ENCODE results near the gene TKTL1.

The TKTL1 gene

GRCh38 chrX:154348114-154348531 lies 52.5 kb downstream of the TKTL1 start:
- peaks cover 15% of the 10 kb centered on the region for H3K4me1 ChIP-seq
- H3K36me3 ChIP-seq, result peaks cover 46% of the 10 kb centered on the region
- H3K4me3 ChIP-seq, result no peak overlapping the region
- H3K9ac ChIP-seq, result no peak overlapping the region
- peaks cover 26% of the 10 kb centered on the region; the same call in 1 of the 2 replicates for H4K20me1 ChIP-seq
- H3K9me3 ChIP-seq, result no peaks in the 10 kb centered on the region
- no peak overlapping the region; the same call in 1 of the 2 replicates for H3K4me2 ChIP-seq
- peaks cover 19% of the 10 kb centered on the region; the same call in 1 of the 2 replicates for H3K27me3 ChIP-seq
- peak overlapping the region; percentile 13; the same call in 1 of the 2 replicates for H3K27ac ChIP-seq
- no peak for TF ChIP-seq Cebpa-rat (IDR thresholded peaks at IDR 0.05)

GRCh38 chrX:154348646-154349358 lies 53.2 kb downstream of the TKTL1 start:
- peaks cover 33% of the 10 kb centered on the region; the same call in 1 of the 2 replicates for H4K20me1 ChIP-seq
- TF ChIP-seq Cebpa-rat (IDR thresholded peaks at IDR 0.05), result no peak
- no peaks in the 10 kb centered on the region for H3K9me3 ChIP-seq
- no peak overlapping the region for H3K4me3 ChIP-seq
- H3K36me3 ChIP-seq, result peaks cover 53% of the 10 kb centered on the region
- no peak overlapping the region; the same call in 1 of the 2 replicates for H3K27ac ChIP-seq
- peaks cover 19% of the 10 kb centered on the region; the same call in 1 of the 2 replicates for H3K27me3 ChIP-seq
- no peak overlapping the region for H3K4me2 ChIP-seq
- H3K9ac ChIP-seq, result no peak overlapping the region
- H3K4me1 ChIP-seq, result peaks cover 15% of the 10 kb centered on the region

DNA sequence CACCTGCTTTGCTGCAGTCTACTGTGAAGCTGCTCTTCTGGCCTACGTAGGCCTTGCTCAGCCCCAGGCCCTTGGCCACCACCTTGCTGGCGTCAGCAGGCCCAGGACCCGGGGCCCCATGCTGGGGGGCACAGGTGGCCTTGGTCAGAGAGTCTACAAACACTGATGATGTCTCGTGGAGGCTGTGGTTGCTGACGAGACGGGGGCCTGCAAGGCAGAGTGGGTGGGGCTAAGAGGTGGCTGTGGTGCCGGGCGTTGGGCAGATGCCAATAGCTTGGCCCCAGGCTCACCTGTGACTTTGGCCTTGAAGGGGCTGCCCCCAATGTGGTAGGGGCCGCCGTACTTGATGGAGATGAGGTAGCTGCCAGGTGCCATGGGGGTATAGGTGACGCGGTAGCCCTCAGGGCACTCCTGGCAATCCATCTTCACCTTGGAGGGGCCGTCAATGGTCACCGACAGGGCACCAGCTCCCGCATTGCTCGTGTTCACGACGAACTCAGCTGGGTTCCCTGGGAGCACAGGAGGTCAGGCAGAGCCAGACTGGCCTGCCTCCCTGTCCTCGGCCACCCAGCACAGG lies 53.9 kb downstream of the TKTL1 start:
- no peak for TF ChIP-seq Cebpa-rat (IDR thresholded peaks at IDR 0.05)
- Histone ChIP-seq H3K9me3 (no peaks in the 10 kb centered on the region), H3K9ac (no peak overlapping the region), H3K4me1 (peaks cover 15% of the 10 kb centered on the region), H3K36me3 (peaks cover 60% of the 10 kb centered on the region), H3K4me3 (no peak overlapping the region), H4K20me1 (peaks cover 39% of the 10 kb centered on the region; the same call in 1 of the 2 replicates), H3K4me2 (no peak overlapping the region), H3K27ac (no peak overlapping the region), H3K27me3 (peaks cover 19% of the 10 kb centered on the region; the same call in 1 of the 2 replicates)

DNA sequence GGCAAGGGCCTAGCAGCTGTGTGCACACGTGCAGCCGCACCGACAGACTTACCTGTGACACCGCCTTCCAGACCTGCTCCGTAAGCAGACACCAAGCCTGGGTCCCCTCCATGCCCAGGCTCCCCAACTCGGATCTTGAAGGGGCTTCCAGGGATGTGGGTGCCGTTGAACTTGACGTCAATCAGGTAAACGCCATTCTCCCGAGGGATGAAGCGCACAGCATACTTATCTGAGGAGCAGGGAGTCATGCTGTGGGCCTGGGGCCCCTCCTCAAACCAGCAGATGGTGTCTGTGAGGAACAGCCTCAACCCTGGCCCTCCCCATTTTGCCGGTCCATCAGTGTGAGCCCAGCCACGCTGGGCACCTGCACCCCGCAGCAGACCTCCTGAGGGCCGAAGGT lies 54.4 kb downstream of the TKTL1 start:
- Histone ChIP-seq H3K9me3 (no peaks in the 10 kb centered on the region), H3K9ac (no peak overlapping the region), H3K27me3 (peaks cover 19% of the 10 kb centered on the region; the same call in 1 of the 2 replicates), H3K27ac (no peak overlapping the region), H3K4me1 (peaks cover 15% of the 10 kb centered on the region), H4K20me1 (peaks cover 41% of the 10 kb centered on the region; the same call in 1 of the 2 replicates), H3K36me3 (peaks cover 65% of the 10 kb centered on the region), H3K4me3 (no peak overlapping the region), H3K4me2 (no peak overlapping the region)
- no peak for TF ChIP-seq Cebpa-rat (IDR thresholded peaks at IDR 0.05)

- Histone ChIP-seq H3K9me3 (no peaks in the 10 kb centered on the region), H4K20me1 (peaks cover 45% of the 10 kb centered on the region; the same call in 1 of the 2 replicates), H3K27ac (no peak overlapping the region), H3K4me2 (no peak overlapping the region), H3K36me3 (peaks cover 71% of the 10 kb centered on the region), H3K9ac (no peak overlapping the region), H3K4me1 (peaks cover 15% of the 10 kb centered on the region), H3K4me3 (no peak overlapping the region), H3K27me3 (peaks cover 19% of the 10 kb centered on the region; the same call in 1 of the 2 replicates)
- TF ChIP-seq Cebpa-rat (IDR thresholded peaks at IDR 0.05), result no peak
Measured at GRCh38 chrX:154350429-154351182, 55.0 kb downstream of the TKTL1 start.

DNA sequence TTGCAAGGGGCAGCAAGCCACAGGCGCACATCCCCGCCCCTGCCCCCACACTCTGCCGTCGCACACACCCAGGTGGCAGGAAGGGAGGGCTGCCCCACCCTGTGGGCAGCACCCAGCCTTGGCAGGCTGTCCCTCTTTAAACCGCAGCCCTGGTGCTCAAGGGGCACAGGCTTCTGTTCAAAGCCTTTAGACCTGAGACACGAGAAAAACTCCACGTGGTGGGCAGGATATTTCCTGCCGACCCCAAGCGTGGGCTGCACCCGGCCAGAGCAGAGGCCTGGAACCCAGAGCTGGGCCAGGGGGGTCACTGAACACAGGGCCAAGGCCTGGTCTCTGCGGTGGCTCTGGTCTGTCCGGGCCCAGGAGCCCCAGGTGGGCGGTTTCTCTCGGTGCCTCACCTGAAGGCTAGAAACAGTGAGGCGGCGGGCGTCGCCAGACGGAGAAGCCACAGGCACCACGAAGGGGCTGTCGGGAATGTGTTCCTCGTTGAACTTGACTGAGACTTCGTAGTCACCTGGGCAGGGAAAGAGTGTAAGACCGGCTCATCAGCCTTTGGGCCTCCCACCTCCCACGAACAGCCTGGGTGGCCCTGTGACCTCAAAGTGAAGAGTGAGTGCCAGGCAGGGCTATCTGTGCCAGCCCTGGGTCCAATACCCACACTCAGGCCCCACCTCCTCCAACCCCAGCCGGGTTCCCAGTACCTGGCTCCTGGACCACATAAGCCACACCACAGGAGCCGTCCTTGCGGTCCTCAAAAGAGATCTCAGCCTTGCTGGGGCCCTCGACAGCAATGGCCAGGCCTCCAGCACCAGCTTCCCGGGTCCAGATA lies 55.8 kb downstream of the TKTL1 start:
- 0 out of 2 replicates have a peak, but pooled peaks cover 3% of the 10 kb centered on the region for H3K9me3 ChIP-seq
- peaks cover 52% of the 10 kb centered on the region for H4K20me1 ChIP-seq
- TF ChIP-seq Cebpa-rat (IDR thresholded peaks at IDR 0.05), result no peak
- H3K27ac ChIP-seq, result no peak overlapping the region
- peaks cover 19% of the 10 kb centered on the region; the same call in 1 of the 2 replicates for H3K27me3 ChIP-seq
- peaks cover 15% of the 10 kb centered on the region for H3K4me1 ChIP-seq
- H3K36me3 ChIP-seq, result peaks cover 78% of the 10 kb centered on the region
- H3K9ac ChIP-seq, result no peak overlapping the region
- H3K4me2 ChIP-seq, result no peak overlapping the region
- no peak overlapping the region for H3K4me3 ChIP-seq

DNA sequence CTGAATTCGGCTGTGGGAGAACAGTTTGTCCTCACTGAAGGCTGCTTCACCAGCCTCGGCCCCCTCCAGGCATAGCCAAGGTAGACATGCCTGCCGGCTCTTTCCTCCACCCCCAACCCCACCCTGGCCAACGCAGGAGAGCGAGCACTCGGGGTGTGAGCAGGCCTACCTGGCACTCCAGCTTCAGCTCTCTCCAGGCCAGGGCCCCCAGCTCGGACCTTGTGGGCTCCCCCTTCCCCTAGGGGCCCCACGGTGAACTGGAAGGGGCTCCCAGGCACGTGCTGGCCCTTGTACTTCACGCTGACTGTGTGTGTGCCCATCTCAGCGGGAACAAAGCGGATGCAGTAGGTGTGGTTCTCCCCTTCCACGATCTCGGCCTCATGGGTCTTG lies 56.4 kb downstream of the TKTL1 start:
- Histone ChIP-seq H4K20me1 (peaks cover 58% of the 10 kb centered on the region), H3K27me3 (peaks cover 19% of the 10 kb centered on the region; the same call in 1 of the 2 replicates), H3K9me3 (0 out of 2 replicates have a peak, but pooled peaks cover 9% of the 10 kb centered on the region), H3K36me3 (peaks cover 85% of the 10 kb centered on the region), H3K4me3 (no peak overlapping the region), H3K4me1 (peaks cover 15% of the 10 kb centered on the region), H3K9ac (no peak overlapping the region), H3K4me2 (no peak overlapping the region), H3K27ac (no peak overlapping the region)
- no peak for TF ChIP-seq Cebpa-rat (IDR thresholded peaks at IDR 0.05)

GRCh38 chrX:154352466-154352865 lies 56.9 kb downstream of the TKTL1 start:
- TF ChIP-seq Cebpa-rat (IDR thresholded peaks at IDR 0.05), result no peak
- H3K4me1 ChIP-seq, result peaks cover 12% of the 10 kb centered on the region
- peaks cover 89% of the 10 kb centered on the region for H3K36me3 ChIP-seq
- no peak overlapping the region for H3K27ac ChIP-seq
- peaks cover 11% of the 10 kb centered on the region; the same call in 1 of the 2 replicates for H3K9me3 ChIP-seq
- H3K4me3 ChIP-seq, result no peak overlapping the region
- H3K9ac ChIP-seq, result no peak overlapping the region
- peaks cover 19% of the 10 kb centered on the region; the same call in 1 of the 2 replicates for H3K27me3 ChIP-seq
- no peak overlapping the region for H3K4me2 ChIP-seq
- H4K20me1 ChIP-seq, result peaks cover 63% of the 10 kb centered on the region

Data from BLaER1 (cell line).